Measurements from ENCODE around the gene EPB42. TPM values are rescaled to one million over a fixed set of nuclear protein-coding genes. Genes with fewer than 3 reads are reported as not detected.

EPB42 gene
- total and polyA plus RNA-seq, 2 donors from 2014 or later = not detected

GRCh38 chr15:43235536-43235935 lies 14.7 kb upstream of the EPB42 start:
- no peak for DNase-seq
- Histone ChIP-seq H3K36me3 (ENCODE audit: control insufficient read depth in 2 of 3, insufficient read depth in 3 of 3, low read length in 3 of 3) (no peaks in the 10 kb centered on the region), H3K9ac (ENCODE audit: low read length in 3 of 3) (no peak overlapping the region), H3K4me3 (ENCODE audit: low read length in 3 of 3) (no peak overlapping the region), H3K27me3 (ENCODE audit: control insufficient read depth, insufficient read depth, low read length) (no peaks in the 10 kb centered on the region), H3K9me3 (ENCODE audit: control insufficient read depth in 2 of 3, insufficient read depth in 1 of 3, low read length in 3 of 3) (no peaks in the 10 kb centered on the region), H3K27ac (ENCODE audit: low read depth in 2 of 2, low read length in 2 of 2) (no peak overlapping the region), H3K4me1 (ENCODE audit: control insufficient read depth in 2 of 3, insufficient read depth in 2 of 3, low read depth in 1 of 3, low read length in 3 of 3) (no peaks in the 10 kb centered on the region)
- intact Hi-C loops (cut with DNase I) = no loop called here
- no peak for TF ChIP-seq CTCF (IDR thresholded peaks at IDR 0.05; ENCODE audit: borderline replicate concordance, extremely low read depth, insufficient read depth)
- no peak for FAIRE-seq

GRCh38 chr15:43232289-43232874 lies 11.6 kb upstream of the EPB42 start:
- DNase-seq = no peak
- no peaks in the 10 kb centered on the region for H3K4me1 ChIP-seq (ENCODE audit: control insufficient read depth in 2 of 3, insufficient read depth in 2 of 3, low read depth in 1 of 3, low read length in 3 of 3)
- no peaks in the 10 kb centered on the region for H3K36me3 ChIP-seq (ENCODE audit: control insufficient read depth in 2 of 3, insufficient read depth in 3 of 3, low read length in 3 of 3)
- H3K4me3 ChIP-seq (ENCODE audit: low read length in 3 of 3) = no peak overlapping the region
- no peaks in the 10 kb centered on the region for H3K9me3 ChIP-seq (ENCODE audit: control insufficient read depth in 2 of 3, insufficient read depth in 1 of 3, low read length in 3 of 3)
- no peak for TF ChIP-seq CTCF (IDR thresholded peaks at IDR 0.05; ENCODE audit: borderline replicate concordance, extremely low read depth, insufficient read depth)
- H3K27ac ChIP-seq (ENCODE audit: low read depth in 2 of 2, low read length in 2 of 2) = no peak overlapping the region
- FAIRE-seq = no peak
- intact Hi-C loops (cut with DNase I) = no loop called here
- no peaks in the 10 kb centered on the region for H3K27me3 ChIP-seq (ENCODE audit: control insufficient read depth, insufficient read depth, low read length)
- H3K9ac ChIP-seq (ENCODE audit: low read length in 3 of 3) = no peak overlapping the region

GRCh38 chr15:43230640-43231115 lies 9.9 kb upstream of the EPB42 start:
- Histone ChIP-seq H3K4me3 (ENCODE audit: low read length in 3 of 3) (no peak overlapping the region), H3K9ac (ENCODE audit: low read length in 3 of 3) (no peak overlapping the region), H3K4me1 (ENCODE audit: control insufficient read depth in 2 of 3, insufficient read depth in 2 of 3, low read depth in 1 of 3, low read length in 3 of 3) (no peaks in the 10 kb centered on the region), H3K36me3 (ENCODE audit: control insufficient read depth in 2 of 3, insufficient read depth in 3 of 3, low read length in 3 of 3) (no peaks in the 10 kb centered on the region), H3K9me3 (ENCODE audit: control insufficient read depth in 2 of 3, insufficient read depth in 1 of 3, low read length in 3 of 3) (no peaks in the 10 kb centered on the region), H3K27ac (ENCODE audit: low read depth in 2 of 2, low read length in 2 of 2) (no peak overlapping the region), H3K27me3 (ENCODE audit: control insufficient read depth, insufficient read depth, low read length) (no peaks in the 10 kb centered on the region)
- no peak for DNase-seq
- intact Hi-C loops (cut with DNase I) = no loop called here
- no peak for FAIRE-seq
- TF ChIP-seq CTCF (IDR thresholded peaks at IDR 0.05; ENCODE audit: borderline replicate concordance, extremely low read depth, insufficient read depth) = no peak

- Histone ChIP-seq H3K4me1 (ENCODE audit: control insufficient read depth in 2 of 3, insufficient read depth in 2 of 3, low read depth in 1 of 3, low read length in 3 of 3) (no peaks in the 10 kb centered on the region), H3K4me3 (ENCODE audit: low read length in 3 of 3) (no peak overlapping the region), H3K9me3 (ENCODE audit: control insufficient read depth in 2 of 3, insufficient read depth in 1 of 3, low read length in 3 of 3) (no peaks in the 10 kb centered on the region), H3K9ac (ENCODE audit: low read length in 3 of 3) (no peak overlapping the region), H3K27me3 (ENCODE audit: control insufficient read depth, insufficient read depth, low read length) (no peaks in the 10 kb centered on the region), H3K27ac (ENCODE audit: low read depth in 2 of 2, low read length in 2 of 2) (no peak overlapping the region), H3K36me3 (ENCODE audit: control insufficient read depth in 2 of 3, insufficient read depth in 3 of 3, low read length in 3 of 3) (no peaks in the 10 kb centered on the region)
- TF ChIP-seq CTCF (IDR thresholded peaks at IDR 0.05; ENCODE audit: borderline replicate concordance, extremely low read depth, insufficient read depth) = no peak
- FAIRE-seq (no peak), DNase-seq (no peak)
- intact Hi-C loops (cut with DNase I) = loop anchor here (10.0 kb wide), 1 partner anchor 55 kb away; no protein-coding TSS in a partner anchor
Observed at GRCh38 chr15:43229977-43230376, 9.2 kb upstream of the EPB42 start.
